OCI-LY1 (cell line): ENCODE results near the gene MR1.

Source experiments
- H2AFZ ChIP-seq: fragments of 200-600 bp; sonication (generic), shearing (Covaris generic); 2 replicates; pipeline ENCODE4 v1.6.0; 2014; ENCODE audit warnings: antibody characterized with exemption, mild to moderate bottlenecking, low read length
- H3F3A ChIP-seq: fragments of 200-600 bp; sonication (generic), shearing (Covaris generic); 2 replicates; pipeline ENCODE4 v1.6.0; 2014; ENCODE audit warnings: mild to moderate bottlenecking, antibody characterized with exemption, low read length, moderate library complexity; ENCODE audit not compliant: insufficient read depth
- H3K27ac ChIP-seq: fragments of 200-600 bp; sonication (generic); 2 replicates; pipeline ENCODE4 v1.5.1; 2014; ENCODE audit warnings: low read length, mixed run types, mild to moderate bottlenecking, low read depth; ENCODE audit not compliant: poor library complexity, severe bottlenecking
- H3K27me3 ChIP-seq: fragments of 200-600 bp; sonication (generic); 2 replicates; pipeline ENCODE4 v1.6.0; 2014; ENCODE audit warnings: antibody characterized with exemption, mild to moderate bottlenecking, low read length, moderate library complexity; ENCODE audit not compliant: insufficient read depth
- H3K36me3 ChIP-seq: fragments of 200-600 bp; sonication (generic); 2 replicates; pipeline ENCODE4 v1.6.1; 2014; ENCODE audit warnings: mild to moderate bottlenecking, antibody characterized with exemption, low read length, moderate library complexity, mixed read lengths; ENCODE audit not compliant: insufficient read depth
- H3K4me1 ChIP-seq: fragments of 200-600 bp; sonication (generic); 2 replicates; pipeline ENCODE4 v1.5.1; 2014; ENCODE audit warnings: mild to moderate bottlenecking, low read length, moderate library complexity; ENCODE audit not compliant: insufficient read depth, severe bottlenecking
- H3K4me2 ChIP-seq: fragments of 200-600 bp; sonication (generic), shearing (Covaris generic); 2 replicates; pipeline ENCODE4 v1.6.1; 2014; ENCODE audit warnings: low read length
- H3K4me3 ChIP-seq: fragments of 200-600 bp; sonication (generic); 2 replicates; pipeline ENCODE4 v1.5.1; 2014; ENCODE audit warnings: low read length, low read depth, mild to moderate bottlenecking, mixed read lengths; ENCODE audit not compliant: poor library complexity, severe bottlenecking
- H3K79me2 ChIP-seq: fragments of 200-600 bp; shearing (Covaris generic); 2 replicates; pipeline ENCODE4 v1.6.1; 2016; ENCODE audit warnings: mixed run types, low read length, mixed read lengths; ENCODE audit not compliant: insufficient read depth
- H3K9ac ChIP-seq: fragments of 200-600 bp; sonication (generic), shearing (Covaris generic); 2 replicates; pipeline ENCODE4 v1.6.1; 2014; ENCODE audit warnings: mild to moderate bottlenecking, low read length, mixed read lengths
- H3K9me2 ChIP-seq: fragments of 200-600 bp; sonication (generic), shearing (Covaris generic); 2 replicates; pipeline ENCODE4 v1.6.1; 2014; ENCODE audit warnings: low read depth, mild to moderate bottlenecking, low read length, mixed read lengths
- H3K9me3 ChIP-seq: fragments of 200-600 bp; shearing (Covaris generic); 2 replicates; pipeline ENCODE4 v1.6.1; 2014; ENCODE audit warnings: low read length, mixed read lengths
- H4K20me1 ChIP-seq: fragments of 200-600 bp; sonication (generic), shearing (Covaris generic); 2 replicates; pipeline ENCODE4 v1.6.0; 2016; ENCODE audit warnings: mild to moderate bottlenecking, low read length; ENCODE audit not compliant: insufficient read depth
- EZH2 ChIP-seq: fragments of 200-600 bp; sonication (generic), shearing (Covaris generic); IDR thresholded peaks from 2 replicates; pipeline ENCODE4 v1.8.0; 2017; ENCODE audit warnings: borderline replicate concordance, mixed run types, mild to moderate bottlenecking, antibody characterized with exemption, low read length, moderate library complexity, mixed read lengths
- TF ChIP-seq, protein P1 (sequence below): fragments of 200-600 bp; sonication (generic), shearing (Covaris generic); IDR thresholded peaks from 2 replicates; pipeline ENCODE4 v1.5.1; 2017; ENCODE audit warnings: mild to moderate bottlenecking, antibody characterized with exemption, low read length, moderate library complexity, mixed read lengths

MR1 gene

DNA sequence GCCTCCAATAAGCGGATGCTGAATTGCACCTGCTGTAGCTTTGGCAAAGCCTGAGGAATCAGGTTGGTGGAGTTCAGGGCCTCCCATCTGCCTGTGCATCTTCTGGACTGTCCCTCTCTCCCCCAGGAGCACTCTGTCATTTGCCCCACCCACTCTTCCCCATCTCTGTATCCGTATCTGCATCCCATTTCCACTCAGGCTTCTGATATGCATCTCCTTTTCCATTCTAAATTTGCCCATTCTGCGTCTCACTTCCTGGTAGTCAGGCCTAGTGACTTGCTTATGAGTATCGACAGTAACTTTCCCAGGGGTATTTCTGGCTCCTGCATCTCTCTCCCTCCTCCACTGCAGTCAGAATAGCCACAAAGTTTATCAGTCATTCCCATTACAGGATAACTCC is 15.6 kb downstream of the MR1 start:
- Histone ChIP-seq H3F3A (no peaks in the 10 kb centered on the region), H3K79me2 (no peaks in the 10 kb centered on the region), H3K9me2 (no peaks in the 10 kb centered on the region), H3K36me3 (no peaks in the 10 kb centered on the region), H2AFZ (no peak overlapping the region), H3K9me3 (no peaks in the 10 kb centered on the region), H3K4me1 (no peaks in the 10 kb centered on the region), H3K4me3 (no peak overlapping the region), H3K9ac (no peak overlapping the region), H3K27ac (no peak overlapping the region), H3K27me3 (no peaks in the 10 kb centered on the region), H4K20me1 (no peaks in the 10 kb centered on the region), H3K4me2 (no peak overlapping the region)
- TF ChIP-seq, protein P1, sequence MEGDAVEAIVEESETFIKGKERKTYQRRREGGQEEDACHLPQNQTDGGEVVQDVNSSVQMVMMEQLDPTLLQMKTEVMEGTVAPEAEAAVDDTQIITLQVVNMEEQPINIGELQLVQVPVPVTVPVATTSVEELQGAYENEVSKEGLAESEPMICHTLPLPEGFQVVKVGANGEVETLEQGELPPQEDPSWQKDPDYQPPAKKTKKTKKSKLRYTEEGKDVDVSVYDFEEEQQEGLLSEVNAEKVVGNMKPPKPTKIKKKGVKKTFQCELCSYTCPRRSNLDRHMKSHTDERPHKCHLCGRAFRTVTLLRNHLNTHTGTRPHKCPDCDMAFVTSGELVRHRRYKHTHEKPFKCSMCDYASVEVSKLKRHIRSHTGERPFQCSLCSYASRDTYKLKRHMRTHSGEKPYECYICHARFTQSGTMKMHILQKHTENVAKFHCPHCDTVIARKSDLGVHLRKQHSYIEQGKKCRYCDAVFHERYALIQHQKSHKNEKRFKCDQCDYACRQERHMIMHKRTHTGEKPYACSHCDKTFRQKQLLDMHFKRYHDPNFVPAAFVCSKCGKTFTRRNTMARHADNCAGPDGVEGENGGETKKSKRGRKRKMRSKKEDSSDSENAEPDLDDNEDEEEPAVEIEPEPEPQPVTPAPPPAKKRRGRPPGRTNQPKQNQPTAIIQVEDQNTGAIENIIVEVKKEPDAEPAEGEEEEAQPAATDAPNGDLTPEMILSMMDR, result no peak
- TF ChIP-seq EZH2, result no peak

DNA sequence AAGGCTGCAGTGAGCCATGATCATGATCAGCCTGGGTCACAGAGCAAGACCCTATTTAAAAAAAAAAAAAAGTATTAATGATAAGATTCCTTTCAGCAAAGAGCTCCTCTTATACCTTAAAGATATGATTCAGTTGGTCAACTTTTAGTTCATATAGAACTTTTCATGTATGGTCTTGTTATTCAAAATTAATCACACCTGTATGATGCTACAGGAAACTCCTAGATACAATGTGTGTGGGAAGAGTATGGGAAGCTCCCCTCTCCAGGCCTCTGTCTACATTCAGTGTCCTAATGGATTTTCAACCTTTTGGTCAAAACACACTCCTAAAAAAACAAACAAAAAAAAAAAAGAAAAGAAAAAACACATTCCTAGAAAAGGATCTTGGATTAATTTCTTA is 17.1 kb downstream of the MR1 start:
- H3F3A ChIP-seq, result no peaks in the 10 kb centered on the region
- no peaks in the 10 kb centered on the region for H3K9me3 ChIP-seq
- no peak for TF ChIP-seq EZH2
- no peaks in the 10 kb centered on the region for H3K27me3 ChIP-seq
- no peaks in the 10 kb centered on the region for H3K36me3 ChIP-seq
- no peak overlapping the region for H2AFZ ChIP-seq
- H3K4me2 ChIP-seq, result no peak overlapping the region
- no peaks in the 10 kb centered on the region for H3K4me1 ChIP-seq
- no peaks in the 10 kb centered on the region for H3K9me2 ChIP-seq
- H3K9ac ChIP-seq, result no peak overlapping the region
- H3K27ac ChIP-seq, result no peak overlapping the region
- no peak overlapping the region for H3K4me3 ChIP-seq
- H4K20me1 ChIP-seq, result no peaks in the 10 kb centered on the region
- no peaks in the 10 kb centered on the region for H3K79me2 ChIP-seq

DNA sequence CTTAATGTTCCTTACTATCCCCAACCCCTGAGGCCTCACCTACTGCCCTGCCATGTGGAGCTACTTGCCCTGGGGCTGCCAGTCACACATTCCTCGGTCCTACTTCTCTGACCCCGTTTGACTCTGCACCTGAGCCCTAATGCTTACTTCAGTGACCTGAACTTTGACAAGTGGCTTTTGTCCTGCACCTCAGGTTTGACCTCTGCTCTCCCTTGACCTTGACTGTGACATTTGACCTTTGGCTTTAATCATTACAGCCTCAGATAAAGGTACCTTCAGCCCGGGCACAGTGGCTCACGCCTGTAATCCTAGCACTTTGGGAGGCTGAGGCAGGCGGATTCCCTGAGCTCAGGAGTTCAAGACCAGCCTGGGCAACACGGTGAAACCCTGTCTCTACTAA is 22.8 kb downstream of the MR1 start:
- Histone ChIP-seq H3F3A (no peaks in the 10 kb centered on the region), H3K9me3 (no peaks in the 10 kb centered on the region), H3K27ac (no peak overlapping the region), H3K36me3 (no peaks in the 10 kb centered on the region), H3K79me2 (no peaks in the 10 kb centered on the region), H4K20me1 (no peaks in the 10 kb centered on the region), H3K9me2 (no peaks in the 10 kb centered on the region), H2AFZ (no peak overlapping the region), H3K4me1 (no peaks in the 10 kb centered on the region), H3K9ac (no peak overlapping the region), H3K27me3 (no peaks in the 10 kb centered on the region), H3K4me3 (no peak overlapping the region), H3K4me2 (no peak overlapping the region)
- TF ChIP-seq, protein P1, result no peak
- no peak for TF ChIP-seq EZH2

DNA sequence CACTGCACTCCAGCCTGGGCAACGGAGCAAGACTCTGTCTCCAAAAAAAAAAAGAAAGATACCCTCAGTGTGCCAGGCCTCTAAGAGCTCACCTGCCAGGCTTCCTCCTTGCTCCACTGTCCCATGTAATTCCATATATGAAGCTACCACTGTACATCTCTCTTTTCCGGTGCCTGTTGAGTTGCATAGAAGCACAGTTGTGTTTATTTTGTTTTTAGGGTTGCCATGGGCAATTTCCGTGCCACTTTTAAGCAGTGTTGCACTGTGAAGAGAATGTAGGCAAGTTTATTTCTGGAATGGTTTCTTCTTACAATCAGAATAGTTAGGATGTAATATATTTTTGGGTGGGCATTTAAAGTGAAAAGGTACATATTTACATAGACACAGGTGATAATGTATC is 23.3 kb downstream of the MR1 start:
- no peak for TF ChIP-seq EZH2
- TF ChIP-seq, protein P1, result no peak
- no peak overlapping the region for H3K4me2 ChIP-seq
- no peaks in the 10 kb centered on the region for H3K9me3 ChIP-seq
- no peaks in the 10 kb centered on the region for H4K20me1 ChIP-seq
- no peaks in the 10 kb centered on the region for H3K79me2 ChIP-seq
- H3K9me2 ChIP-seq, result no peaks in the 10 kb centered on the region
- no peaks in the 10 kb centered on the region for H3K27me3 ChIP-seq
- no peak overlapping the region for H3K4me3 ChIP-seq
- no peak overlapping the region for H2AFZ ChIP-seq
- H3K36me3 ChIP-seq, result no peaks in the 10 kb centered on the region
- H3K4me1 ChIP-seq, result peaks cover 2% of the 10 kb centered on the region
- no peak overlapping the region for H3K27ac ChIP-seq
- no peaks in the 10 kb centered on the region for H3F3A ChIP-seq
- H3K9ac ChIP-seq, result no peak overlapping the region
